Measurements from ENCODE around the gene PALMD.

Gene PALMD

DNA sequence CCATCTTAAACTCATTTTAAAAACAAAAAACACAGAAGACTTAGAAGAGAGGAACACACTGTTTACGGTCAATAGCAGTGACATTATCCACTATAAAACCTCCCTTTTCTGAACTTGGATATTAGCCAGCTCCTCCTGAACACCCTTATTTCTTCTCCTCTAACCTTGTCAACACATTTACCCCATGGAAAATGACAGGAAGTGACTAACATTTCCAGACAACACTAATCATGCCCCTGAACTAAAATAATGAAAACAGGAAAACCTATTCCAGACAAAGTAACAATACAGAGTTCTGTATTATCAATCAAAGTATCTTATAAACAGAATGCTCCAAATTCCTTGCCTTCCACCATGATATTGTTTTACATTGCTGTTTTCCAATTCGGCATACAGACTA, 45.3 kb downstream of the PALMD start:
- DNase-seq (ENCODE audit: low read depth in 2 of 3, low spot score in 1 of 3) = no peak

DNA sequence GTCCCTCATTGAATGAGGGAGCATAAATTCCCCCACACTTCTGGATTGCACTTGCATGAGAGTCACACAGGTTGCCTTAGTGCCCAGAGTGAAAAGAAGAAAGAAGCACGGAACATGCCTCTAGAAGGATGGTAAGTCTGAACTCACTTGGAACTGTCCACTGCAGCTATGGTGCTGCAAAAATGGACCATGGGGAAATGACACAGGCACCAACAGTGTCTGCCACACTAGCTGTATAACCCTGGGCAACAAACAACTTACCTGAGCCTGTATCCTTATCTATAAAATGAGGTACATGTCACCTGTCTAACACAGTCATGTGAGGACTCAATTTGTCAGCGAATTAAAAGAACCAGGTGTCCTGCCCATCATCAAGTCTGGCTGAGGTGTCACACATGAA, 50.7 kb downstream of the PALMD start:
- no peak for DNase-seq (ENCODE audit: low read depth in 2 of 3, low spot score in 1 of 3)

DNA sequence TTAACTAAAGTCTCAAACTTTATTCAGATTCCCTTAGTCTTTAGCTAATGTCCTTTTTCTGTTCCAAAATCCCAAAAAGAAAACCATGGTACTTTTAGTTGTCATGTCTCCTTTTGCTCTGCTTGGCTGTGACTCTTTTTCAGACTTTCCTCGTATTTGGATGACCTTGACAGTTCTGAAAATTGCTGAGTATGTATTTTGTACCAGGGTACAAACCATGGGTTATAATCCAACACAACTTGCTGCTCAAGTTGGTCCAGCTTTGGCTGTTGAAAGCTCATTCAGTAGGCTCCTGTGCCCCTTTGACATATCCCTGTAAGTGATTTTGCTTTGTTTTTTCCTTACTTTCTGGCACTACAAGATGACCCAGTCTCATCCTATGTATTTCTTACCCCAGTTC, 51.7 kb downstream of the PALMD start:
- DNase-seq (ENCODE audit: low read depth in 2 of 3, low spot score in 1 of 3) = no peak

DNA sequence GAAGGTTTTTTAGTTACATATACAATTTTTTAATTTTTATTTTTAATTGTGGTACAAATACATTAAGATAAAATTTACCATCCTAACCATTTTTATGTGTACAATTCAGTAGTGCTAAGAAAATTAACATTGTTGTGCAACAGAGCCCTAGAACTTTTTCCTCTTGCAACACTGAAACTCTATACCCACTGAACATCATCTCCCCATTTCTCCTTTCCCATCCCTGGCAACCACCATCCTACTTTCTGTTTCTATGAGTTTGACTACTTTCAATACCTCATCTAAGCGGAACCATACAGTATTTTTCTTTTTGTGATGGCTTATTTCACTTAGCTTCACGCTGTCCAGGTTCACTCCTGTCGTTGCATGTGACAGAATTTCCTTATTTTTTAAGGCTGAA, 54.1 kb downstream of the PALMD start:
- DNase-seq (ENCODE audit: low read depth in 2 of 3, low spot score in 1 of 3) = no peak

DNA sequence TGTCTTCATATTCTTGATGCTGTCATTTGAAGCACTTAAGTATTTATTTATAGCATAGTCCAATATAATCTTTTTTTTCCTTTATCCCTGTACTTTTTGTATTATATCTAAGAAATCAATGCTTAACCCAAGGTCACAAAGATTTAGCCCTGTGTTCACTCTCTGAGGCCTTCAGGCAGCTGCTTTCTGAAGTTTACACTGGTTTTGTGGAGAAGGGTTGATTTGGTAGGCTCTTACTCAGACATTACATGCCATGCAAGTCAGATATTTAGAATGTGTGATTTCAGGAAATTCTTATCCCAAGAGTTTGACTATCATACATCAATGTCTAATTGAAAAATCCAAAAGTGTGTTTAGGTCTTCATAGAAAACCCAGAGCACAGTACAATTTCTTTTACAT, 56.3 kb downstream of the PALMD start:
- DNase-seq (ENCODE audit: low read depth in 2 of 3, low spot score in 1 of 3) = no peak

DNA sequence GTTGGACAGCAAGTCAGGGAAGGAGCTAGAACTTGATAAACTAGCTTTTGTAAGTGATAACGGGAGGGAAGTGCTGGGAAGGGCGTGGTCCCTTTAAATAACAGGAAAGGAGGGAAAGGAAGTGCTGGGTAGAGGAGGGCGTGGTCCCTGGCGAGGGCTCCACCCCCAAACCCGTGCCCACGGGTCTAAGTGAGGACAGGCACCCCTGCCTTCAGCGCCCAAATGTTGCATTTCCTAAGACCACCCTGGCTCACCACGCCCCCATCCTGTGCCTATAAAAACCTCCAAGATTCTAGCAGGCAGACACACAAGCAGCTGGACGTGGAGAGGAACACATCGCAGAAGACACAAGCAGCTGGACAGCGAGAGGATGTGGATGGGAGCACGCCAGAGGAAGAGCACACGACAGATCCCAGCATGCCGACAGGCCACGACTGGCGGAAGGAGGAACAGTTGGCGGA, 58.5 kb downstream of the PALMD start:
- no peak for DNase-seq (ENCODE audit: low read depth in 2 of 3, low spot score in 1 of 3)

DNA sequence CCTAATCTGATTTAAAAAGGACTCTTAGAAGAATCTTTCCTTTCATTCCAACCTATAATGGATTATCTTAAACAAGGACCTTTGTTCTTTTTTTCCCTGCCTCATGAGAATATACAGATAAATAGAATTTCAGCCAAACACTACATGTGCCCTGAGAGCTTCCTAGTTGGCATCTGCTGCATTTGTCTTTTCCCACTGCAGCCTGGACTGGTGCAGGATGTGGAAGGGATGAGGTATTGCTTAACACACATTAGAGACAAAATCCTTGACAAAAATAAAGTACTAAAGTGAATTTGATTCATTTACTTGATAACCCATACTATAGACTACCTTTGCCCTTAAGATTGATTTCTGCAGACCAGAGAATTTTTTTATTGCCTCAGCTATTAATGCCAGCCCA, 59.5 kb downstream of the PALMD start:
- no peak for DNase-seq (ENCODE audit: low read depth in 2 of 3, low spot score in 1 of 3)

DNA sequence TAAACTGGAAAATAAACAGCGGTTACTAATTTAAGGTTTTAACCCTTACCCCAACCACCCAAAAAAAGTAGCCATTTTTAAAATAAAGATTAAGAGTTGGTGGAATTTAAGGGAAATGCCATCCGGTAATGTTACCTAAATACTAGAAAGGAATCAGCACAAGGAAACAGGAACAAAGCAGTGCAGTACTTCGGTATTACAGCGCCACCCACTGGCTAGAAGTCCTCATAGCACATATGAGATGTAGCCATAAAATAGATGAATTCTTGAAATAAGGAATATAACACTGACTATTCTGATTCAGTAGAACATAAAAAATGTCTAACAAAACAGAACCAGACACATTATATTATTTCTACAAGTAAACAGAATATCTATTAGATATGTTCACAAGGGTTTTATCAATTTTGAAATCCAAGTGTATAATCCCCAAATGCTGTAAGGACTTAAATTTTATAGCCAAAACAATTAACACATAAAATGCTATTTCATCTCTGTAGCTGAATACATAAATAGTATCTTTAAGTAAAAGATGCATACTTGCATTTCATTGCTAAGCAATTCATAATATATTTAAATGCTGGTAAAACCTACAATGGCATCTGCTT, 61.7 kb downstream of the PALMD start:
- DNase-seq (ENCODE audit: low read depth in 2 of 3, low spot score in 1 of 3) = peak; percentile 45 to 63 (median 47)

DNA sequence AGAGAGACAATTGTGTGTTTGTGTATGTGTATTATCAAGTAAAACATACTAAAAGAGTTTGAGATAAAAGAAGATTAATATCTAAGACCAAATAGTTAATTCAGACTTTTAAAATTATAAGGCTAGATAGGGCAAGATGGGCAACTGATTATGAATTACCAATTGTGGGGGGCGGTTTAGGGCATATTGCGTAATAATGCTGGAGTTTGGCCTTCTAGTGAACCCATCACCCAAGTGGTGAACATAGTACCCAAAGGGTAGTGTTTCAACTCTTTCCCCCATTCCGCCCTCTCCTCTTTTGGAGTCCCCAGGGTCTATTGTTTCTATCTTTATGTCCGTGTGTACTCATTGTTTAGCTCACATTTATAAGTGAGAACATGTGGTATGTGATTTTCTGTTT, 65.1 kb downstream of the PALMD start:
- DNase-seq (ENCODE audit: low read depth in 2 of 3, low spot score in 1 of 3) = no peak

DNA sequence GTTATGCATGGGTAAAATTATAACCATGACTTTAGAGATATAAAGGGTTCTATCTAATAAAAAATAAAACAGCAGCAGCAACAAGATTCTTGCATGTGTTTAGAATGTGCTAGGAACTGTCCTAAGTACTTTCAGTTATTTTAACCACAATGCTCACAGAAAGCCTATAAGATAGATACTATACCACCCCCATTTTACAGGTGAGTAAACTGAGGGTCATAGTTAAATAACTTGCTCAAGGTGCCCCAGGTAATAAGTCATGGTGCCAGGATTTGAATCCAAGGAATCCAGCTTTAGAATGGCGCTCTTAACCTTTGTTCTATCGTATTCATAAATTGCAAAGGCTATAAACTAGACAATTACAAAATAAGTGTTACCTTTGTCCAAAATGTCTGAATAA, 67.1 kb downstream of the PALMD start:
- DNase-seq (ENCODE audit: low read depth in 2 of 3, low spot score in 1 of 3) = no peak

DNA sequence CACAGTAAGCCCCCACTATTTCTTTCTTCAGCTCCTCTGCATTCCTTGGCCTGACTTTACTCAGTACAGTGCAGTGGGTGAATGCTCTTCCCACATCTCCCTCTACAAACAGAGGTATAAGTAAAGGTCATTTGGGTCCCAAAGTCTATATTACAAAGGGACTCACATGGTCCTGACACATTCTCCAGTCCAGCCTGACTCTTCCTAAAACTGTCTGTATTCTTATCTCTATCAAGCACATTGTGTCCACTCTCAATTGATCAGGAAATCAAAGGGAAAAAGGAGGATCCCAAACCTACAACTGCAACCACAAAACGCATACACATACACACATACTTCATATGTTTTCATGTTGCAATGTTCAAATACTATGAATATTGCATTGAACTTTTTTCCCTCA, 71.1 kb downstream of the PALMD start:
- no peak for DNase-seq (ENCODE audit: low read depth in 2 of 3, low spot score in 1 of 3)

DNA sequence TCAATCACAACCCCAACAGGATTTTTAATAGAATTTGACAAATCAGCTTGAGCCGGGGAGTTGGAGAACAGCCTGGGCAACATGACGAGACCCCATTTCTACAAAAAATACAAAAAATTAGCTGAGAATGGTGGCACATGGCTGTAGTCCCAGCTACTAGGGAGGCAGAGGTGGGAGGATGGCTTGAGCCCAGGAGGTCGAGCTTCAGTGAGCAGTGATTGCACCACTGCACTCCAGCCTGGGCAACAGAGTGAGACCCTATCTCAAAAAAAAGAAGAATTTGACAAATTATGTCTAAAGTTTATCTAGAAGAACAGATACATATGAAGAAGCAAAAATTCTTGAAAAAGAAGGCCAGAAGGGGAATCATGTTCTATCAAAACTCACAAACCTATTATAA, 77.3 kb downstream of the PALMD start:
- DNase-seq (ENCODE audit: low read depth in 2 of 3, low spot score in 1 of 3) = no peak

DNA sequence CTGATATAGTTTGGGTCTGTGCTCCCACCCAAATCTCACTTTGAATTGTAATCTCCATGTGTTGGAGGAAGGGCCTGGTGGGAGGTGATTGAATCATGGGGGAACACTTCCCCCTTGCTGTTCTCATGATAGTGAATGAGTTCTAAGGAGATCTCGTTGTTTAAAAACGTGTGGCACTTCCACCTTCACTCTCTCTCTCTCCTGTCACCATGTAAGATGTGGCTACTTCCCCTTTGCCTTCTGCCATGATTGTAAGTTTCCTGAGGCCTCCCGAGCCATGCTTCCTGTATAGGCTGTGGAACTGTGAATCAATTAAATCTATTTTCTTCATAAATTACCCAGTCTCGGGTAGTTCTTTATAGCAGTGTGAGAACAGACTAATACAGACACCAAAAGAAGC, 80.1 kb downstream of the PALMD start:
- DNase-seq (ENCODE audit: low read depth in 2 of 3, low spot score in 1 of 3) = no peak

DNA sequence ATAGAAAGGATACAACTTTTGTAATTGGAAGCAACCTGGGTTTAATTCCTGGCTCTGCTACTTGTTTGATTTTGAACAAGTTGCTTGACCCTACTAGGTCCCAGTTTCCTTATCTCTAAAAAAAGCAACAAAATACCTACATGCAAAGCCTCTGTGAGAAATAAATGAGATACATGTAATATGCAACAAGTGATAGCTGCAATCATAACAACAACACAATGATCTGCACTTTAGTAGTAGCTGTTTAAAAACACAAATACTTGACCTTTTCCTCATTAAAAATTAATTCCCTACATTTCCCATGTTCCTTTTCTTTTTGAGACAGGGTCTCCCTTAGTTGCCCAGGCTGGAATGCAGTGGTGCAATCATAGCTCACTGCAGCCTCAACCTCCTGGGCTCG, 80.5 kb downstream of the PALMD start:
- no peak for DNase-seq (ENCODE audit: low read depth in 2 of 3, low spot score in 1 of 3)

DNA sequence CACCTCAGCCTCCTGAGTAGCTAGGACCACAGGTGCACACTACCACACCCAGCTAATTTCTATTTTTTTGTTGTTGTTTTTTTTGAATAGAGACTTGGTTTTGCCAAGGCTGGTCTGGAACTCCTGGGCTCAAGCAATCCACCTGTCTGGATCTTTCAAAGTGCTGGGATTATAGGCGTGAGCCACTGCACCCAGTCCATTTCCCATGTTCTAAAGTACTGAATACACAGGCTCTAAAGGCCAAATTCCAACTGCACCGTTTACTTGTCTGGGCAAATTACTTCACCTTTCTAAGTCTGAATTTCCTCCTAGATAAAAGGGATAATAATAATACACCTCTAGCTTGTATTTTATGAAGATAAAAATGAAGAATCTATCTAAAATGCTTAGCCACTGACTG, 80.9 kb downstream of the PALMD start:
- DNase-seq (ENCODE audit: low read depth in 2 of 3, low spot score in 1 of 3) = no peak

DNA sequence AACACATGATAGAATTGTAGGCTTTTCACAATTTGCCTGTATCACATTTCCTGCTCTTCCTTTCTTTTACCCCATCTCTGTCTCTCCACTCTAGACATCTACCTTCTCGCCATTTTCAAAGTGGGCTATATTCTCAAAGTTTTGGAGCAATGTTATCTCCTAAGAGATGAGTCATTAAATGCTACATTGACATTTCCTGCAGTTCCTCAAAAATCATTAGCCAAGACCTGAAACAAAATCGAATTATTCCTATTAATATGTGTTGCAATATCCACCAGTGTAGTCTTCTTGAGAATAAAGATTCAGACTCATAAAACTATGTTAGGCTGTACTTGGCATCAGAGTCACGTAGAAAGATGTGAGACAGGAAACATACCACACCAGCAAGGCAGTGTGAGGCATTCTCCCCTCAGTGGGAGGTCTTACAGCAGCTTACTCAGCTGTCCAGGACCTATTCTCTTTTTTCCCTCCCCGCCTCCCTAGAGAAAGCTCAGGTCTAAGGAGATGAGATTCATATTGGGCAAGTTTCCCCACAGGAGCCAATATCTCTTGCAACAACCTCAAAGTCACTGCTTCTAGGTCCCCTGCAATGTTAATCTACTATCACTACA, 81.8 kb downstream of the PALMD start:
- DNase-seq (ENCODE audit: low read depth in 2 of 3, low spot score in 1 of 3) = no peak

DNA sequence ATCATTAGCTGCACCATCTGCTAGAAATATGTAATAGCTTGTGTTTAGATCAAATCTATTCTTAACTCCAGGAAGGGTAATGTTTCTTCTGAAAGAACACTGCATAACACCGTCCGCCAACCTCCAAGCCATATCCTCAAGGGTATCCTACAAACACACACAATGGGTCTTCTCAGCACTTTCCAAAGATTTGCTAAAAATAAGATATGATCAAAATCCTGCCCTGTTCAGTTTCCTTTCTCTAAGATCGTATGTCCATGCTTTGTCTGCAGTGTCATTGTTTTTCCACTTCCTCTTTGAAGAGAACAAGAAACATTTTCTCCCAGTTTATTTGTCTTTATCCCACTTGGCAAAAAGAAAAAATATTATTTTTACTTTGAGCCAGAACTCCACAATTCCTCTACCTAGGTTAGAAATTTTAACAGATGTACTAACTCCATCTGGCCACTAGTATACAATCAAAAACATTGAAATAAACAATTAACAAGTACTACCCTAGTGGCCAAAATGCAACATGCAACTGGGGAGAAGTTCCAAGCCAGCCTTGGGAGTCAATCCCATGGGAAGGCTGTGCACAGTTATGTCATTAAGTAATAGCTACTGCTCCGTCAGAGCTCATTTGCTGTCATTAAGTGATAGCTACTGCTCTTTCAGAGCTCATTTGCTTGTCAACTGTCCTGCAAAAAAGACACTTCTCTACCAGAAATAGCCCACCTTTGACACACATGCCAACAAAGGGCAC, 82.8 kb downstream of the PALMD start:
- no peak for DNase-seq (ENCODE audit: low read depth in 2 of 3, low spot score in 1 of 3)

DNA sequence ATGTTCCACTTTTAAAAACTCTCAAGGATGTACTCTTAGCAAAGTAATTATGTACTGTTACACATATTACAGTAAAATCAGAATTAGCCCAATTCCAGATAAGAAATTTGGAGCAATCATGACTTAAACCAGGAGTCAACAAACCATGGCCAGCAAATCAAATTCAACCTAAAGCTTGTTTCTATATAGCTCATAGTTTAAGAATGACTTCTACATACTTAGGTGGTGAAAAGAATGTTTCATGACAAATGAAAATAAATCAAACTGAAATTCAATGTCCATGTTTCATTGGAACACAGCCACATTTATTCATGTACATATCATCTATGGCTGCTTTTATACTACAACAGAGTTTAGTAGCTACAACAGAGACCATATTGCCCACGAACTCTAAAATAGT, 85.5 kb downstream of the PALMD start:
- no peak for DNase-seq (ENCODE audit: low read depth in 2 of 3, low spot score in 1 of 3)

DNA sequence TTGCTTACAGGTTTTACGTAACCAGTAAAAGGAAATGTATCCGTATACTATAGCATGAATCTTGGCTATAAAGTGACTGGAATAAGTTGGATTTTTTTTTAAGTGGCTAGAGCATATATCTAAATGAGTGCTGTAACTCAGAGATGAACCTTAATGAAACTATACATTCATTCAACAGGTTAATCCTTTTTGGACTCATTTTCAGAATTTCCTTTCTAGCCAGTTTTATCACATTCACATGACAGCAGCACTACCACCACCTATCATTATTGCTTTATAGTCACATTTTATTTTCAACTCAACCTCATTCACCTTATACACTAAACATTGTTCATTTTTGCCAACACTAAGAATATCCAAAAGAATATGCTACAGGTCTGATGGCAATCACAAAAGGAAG, 89.9 kb downstream of the PALMD start:
- DNase-seq (ENCODE audit: low read depth in 2 of 3, low spot score in 1 of 3) = no peak

DNA sequence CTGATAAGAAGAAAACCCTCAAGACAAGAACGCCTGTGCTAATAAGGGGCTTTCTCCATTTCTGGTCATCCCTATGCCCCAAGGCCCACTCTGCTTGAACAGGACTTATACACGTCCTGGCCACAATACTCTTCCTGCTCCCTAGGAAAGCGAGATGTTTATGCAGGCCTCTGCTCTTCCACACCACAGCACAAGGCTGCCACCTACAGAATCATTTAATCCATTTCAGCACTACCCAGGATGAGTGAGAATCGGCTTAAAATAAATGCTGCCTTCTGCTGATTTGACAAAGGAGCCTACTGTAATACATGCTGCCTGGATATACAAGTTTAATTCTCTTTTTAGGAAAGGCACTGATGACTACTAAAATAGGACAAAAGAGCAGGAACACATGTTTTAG, 91.1 kb downstream of the PALMD start:
- no peak for DNase-seq (ENCODE audit: low read depth in 2 of 3, low spot score in 1 of 3)

DNA sequence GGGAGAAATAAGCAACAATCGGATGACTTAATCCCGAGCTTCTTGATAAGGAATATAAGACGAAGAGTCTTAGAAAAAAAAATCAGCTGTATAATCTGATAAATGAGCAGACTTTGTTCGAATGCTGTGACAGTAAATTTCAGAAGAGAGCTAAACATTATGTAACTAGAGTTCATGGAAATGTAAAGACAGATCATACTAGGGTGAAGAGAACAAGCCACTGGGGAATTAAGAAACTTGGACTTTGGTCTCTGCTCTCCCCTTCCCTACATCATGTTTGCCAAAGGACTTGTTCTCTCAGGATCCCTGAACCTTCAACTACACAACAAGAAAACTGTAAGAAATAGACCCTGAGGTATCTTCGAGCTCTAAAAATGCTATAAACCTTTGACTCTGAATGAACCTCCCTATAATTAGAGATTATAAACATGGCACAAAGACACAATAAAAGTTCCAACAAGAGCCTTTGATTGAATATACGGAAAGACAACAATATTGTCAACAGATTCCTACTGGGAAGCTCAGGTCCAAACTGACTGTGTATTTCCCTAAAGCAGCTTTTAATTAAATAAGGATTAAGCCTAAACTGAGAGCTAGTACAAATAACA, 93.0 kb downstream of the PALMD start:
- no peak for DNase-seq (ENCODE audit: low read depth in 2 of 3, low spot score in 1 of 3)

DNA sequence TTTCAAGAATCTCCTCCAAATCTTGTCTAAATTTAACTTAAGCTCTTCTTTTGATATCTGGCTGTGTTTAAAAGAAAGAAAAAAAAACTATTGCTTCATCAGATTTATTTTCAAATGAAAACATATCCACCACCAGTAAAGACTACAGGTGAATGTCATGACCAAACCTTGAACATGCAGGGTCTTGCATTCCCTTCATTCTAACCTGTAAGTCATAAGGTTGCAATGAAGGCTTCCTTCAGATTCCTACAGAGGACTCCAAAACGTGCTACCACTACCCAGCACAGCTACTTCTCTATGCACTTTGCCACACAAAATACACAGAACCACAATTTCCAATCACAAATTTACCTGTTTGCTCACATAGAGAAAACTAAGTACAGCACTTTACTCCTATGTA, 94.2 kb downstream of the PALMD start:
- no peak for DNase-seq (ENCODE audit: low read depth in 2 of 3, low spot score in 1 of 3)
